Ascending aorta (tissue), 2 donors: ENCODE data around the gene RLBP1. TPM values are rescaled to one million over a fixed set of nuclear protein-coding genes. Genes with fewer than 3 reads are reported as not detected.
"Not testable (repeated sequence)": the region's sequence is repeated elsewhere in the genome, so short reads cannot be mapped to it uniquely, and the experiment has no call there.

Source experiments
- DNase-seq, 2 donors: peaks; one replicate each; pipeline ENCODE4 v3.0.0-alpha.2; 2019; ENCODE audit warnings: low spot score in 2 of 2
- H3K27ac ChIP-seq, 2 donors: fragments of 200-600 bp; sonication (generic); one replicate each; pipeline ENCODE4 v1.5.1; 2016 to 2017; ENCODE audit warnings: mild to moderate bottlenecking in 1 of 2
- H3K27me3 ChIP-seq: fragments of 200-600 bp; sonication (generic); one replicate; pipeline ENCODE4 v1.5.1; 2017
- H3K36me3 ChIP-seq, 2 donors: fragments of 200-600 bp; sonication (generic); one replicate each; pipeline ENCODE4 v1.5.1; 2016
- H3K4me1 ChIP-seq, 2 donors: fragments of 200-600 bp; sonication (generic); one replicate each; pipeline ENCODE4 v1.5.1; 2016 to 2017; ENCODE audit warnings: mild to moderate bottlenecking in 1 of 2
- H3K4me3 ChIP-seq, 2 donors: fragments of 200-600 bp; sonication (generic); one replicate each; pipeline ENCODE4 v1.5.1; 2016 to 2017; ENCODE audit warnings: mild to moderate bottlenecking in 1 of 2
- H3K9me3 ChIP-seq, 2 donors: fragments of 200-600 bp; sonication (generic); one replicate each; pipeline ENCODE4 v1.5.1; 2016
- intact Hi-C: fragments of 100-400 bp; cut with DNase I; formaldehyde crosslinking; loops from one replicate; pipeline ENCODE4 v1.15.1; 2023
- total RNA-seq: library from RNA; depleted of rRNA; stranded (reverse); fragments of >200 nt; gene quantifications from one replicate; pipeline ENCODE4 v1.1.0, GENCODE V29; 2016
- TF ChIP-seq, protein P1 (sequence below), 3 experiments: fragments of 200-600 bp in 2 of 3; fragments of 450-650 bp in 1 of 3; sonication (generic) in 2 of 3; IDR thresholded peaks; one replicate each; pipeline ENCODE4 v1.5.1; 2016 to 2019; ENCODE audit warnings: antibody characterized with exemption in 3 of 3, mild to moderate bottlenecking in 1 of 3, moderate library complexity in 1 of 3

Gene RLBP1
- total RNA-seq, 1 donor from 2014 or later, result not detected

DNA sequence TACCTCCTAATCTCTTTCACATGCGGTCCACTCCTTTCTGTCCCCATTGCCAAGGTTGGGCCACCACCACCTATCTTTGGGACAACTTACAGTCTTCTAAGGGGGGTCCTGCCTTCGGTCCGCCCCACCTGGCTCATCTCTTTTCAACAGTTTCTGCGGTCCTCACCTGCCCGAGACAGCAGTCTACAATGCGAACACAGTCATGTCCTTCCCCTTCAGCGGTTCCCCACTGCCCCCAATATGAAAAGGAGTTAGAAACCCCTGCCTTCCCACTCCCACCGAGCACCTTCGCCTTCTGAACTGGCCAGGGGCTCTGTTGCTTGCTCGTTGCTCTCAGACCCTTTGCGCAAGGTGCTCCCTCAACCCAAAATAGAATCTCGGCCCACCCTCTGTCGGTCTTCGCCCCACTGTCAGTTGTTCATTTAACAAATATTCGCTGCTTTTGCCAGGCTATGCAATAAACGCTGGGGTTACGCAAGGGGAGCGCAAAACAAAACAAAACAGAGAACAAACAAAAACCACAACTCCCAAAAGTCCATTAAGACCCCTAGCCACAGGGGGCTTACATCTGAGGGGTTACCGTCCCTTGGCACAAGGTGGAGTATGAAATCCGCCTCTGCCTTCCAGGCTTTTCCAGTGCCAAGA lies 21.8 kb upstream of the RLBP1 start:
- peak in 1 of 2 donors; percentile 70 for DNase-seq
- TF ChIP-seq, protein P1, sequence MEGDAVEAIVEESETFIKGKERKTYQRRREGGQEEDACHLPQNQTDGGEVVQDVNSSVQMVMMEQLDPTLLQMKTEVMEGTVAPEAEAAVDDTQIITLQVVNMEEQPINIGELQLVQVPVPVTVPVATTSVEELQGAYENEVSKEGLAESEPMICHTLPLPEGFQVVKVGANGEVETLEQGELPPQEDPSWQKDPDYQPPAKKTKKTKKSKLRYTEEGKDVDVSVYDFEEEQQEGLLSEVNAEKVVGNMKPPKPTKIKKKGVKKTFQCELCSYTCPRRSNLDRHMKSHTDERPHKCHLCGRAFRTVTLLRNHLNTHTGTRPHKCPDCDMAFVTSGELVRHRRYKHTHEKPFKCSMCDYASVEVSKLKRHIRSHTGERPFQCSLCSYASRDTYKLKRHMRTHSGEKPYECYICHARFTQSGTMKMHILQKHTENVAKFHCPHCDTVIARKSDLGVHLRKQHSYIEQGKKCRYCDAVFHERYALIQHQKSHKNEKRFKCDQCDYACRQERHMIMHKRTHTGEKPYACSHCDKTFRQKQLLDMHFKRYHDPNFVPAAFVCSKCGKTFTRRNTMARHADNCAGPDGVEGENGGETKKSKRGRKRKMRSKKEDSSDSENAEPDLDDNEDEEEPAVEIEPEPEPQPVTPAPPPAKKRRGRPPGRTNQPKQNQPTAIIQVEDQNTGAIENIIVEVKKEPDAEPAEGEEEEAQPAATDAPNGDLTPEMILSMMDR (IDR thresholded peaks at IDR 0.05), result no peak
- Histone ChIP-seq H3K4me3 (peak overlapping the region; percentile 77 to 83), H3K4me1 (peaks cover 5 to 10% of the 10 kb centered on the region in 2 donors), H3K27me3 (no peaks in the 10 kb centered on the region), H3K27ac (peak overlapping the region; percentile 24), H3K36me3 (no peaks in the 10 kb centered on the region), H3K9me3 (no peaks in the 10 kb centered on the region)
- intact Hi-C loops, result loop anchor here (2.0 to 5.0 kb wide), 5 partner anchors 36 to 348 kb away; partner anchors contain the start of genes HAPLN3 and POLG

- H3K9me3 ChIP-seq, H3K27ac ChIP-seq, H3K36me3 ChIP-seq, H3K4me1 ChIP-seq, H3K4me3 ChIP-seq, H3K27me3 ChIP-seq, DNase-seq: not testable (repeated sequence)
- intact Hi-C loops, result loop anchor here (5.0 kb wide), 2 partner anchors 183 to 223 kb away; no protein-coding TSS in a partner anchor
Measured at GRCh38 chr15:89239883-89240810, 18.8 kb upstream of the RLBP1 start.

- TF ChIP-seq, protein P1 (IDR thresholded peaks at IDR 0.05), result no peak
Measured at GRCh38 chr15:89231832-89232231, 10.5 kb upstream of the RLBP1 start.

GRCh38 chr15:89230277-89230676 lies 8.9 kb upstream of the RLBP1 start:
- Histone ChIP-seq H3K4me3 (no peak overlapping the region), H3K9me3 (no peaks in the 10 kb centered on the region), H3K27me3 (no peaks in the 10 kb centered on the region), H3K27ac (no peak overlapping the region), H3K4me1 (no peaks in the 10 kb centered on the region), H3K36me3 (no peaks in the 10 kb centered on the region)
- TF ChIP-seq, protein P1 (IDR thresholded peaks at IDR 0.05), result no peak
- intact Hi-C loops, result no loop called here
- DNase-seq, result no peak

More at GRCh38 chr15:89231832-89232231, 10.5 kb upstream of the RLBP1 start:
- Histone ChIP-seq H3K4me1 (no peaks in the 10 kb centered on the region), H3K27me3 (no peaks in the 10 kb centered on the region), H3K4me3 (no peak overlapping the region), H3K27ac (no peak overlapping the region), H3K36me3 (no peaks in the 10 kb centered on the region), H3K9me3 (no peaks in the 10 kb centered on the region)
- intact Hi-C loops, result no loop called here
- no peak for DNase-seq

DNA sequence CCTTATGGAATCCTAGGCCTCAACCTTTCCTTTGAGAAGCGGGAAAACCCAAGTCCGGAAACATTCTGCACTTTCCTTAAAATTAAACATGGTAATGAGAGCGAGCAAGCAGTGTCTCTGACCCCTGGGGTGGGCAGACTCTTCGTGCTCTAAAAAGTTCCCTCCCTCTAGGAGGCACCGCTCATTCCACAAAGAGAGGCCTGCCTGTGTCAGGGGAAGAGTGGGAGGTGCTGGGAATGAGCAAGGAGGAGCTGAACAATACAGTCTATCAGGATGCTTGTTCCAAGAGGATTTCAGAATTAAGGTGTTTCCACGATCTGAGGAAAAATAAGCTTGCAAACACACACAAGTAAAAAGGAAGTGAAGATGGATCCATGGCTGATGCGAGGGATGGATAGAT lies 6.0 kb upstream of the RLBP1 start:
- H3K27ac ChIP-seq, result no peak overlapping the region
- H3K4me1 ChIP-seq, result no peaks in the 10 kb centered on the region
- H3K27me3 ChIP-seq, result no peaks in the 10 kb centered on the region
- H3K36me3 ChIP-seq, result no peaks in the 10 kb centered on the region
- H3K4me3 ChIP-seq, result no peak overlapping the region
- DNase-seq, result no peak
- intact Hi-C loops, result no loop called here
- TF ChIP-seq, protein P1 (IDR thresholded peaks at IDR 0.05), result no peak
- no peaks in the 10 kb centered on the region for H3K9me3 ChIP-seq
